IPS DF 4.7 (cell line): ENCODE results near the gene PAQR6.

ENCODE experiments used
- DNase-seq: peaks from one replicate; pipeline ENCODE4 v3.0.0-alpha.2; 2013; ENCODE audit warnings: low spot score; ENCODE audit errors: extremely low read depth

The PAQR6 gene

GRCh38 chr1:156195853-156196252 is 52.0 kb downstream of the PAQR6 start:
- no peak for DNase-seq

- no peak for DNase-seq
Measured at GRCh38 chr1:156194300-156194652, 53.6 kb downstream of the PAQR6 start.

GRCh38 chr1:156193488-156194299 is 54.2 kb downstream of the PAQR6 start, which contains the start of gene SLC25A44:
Gene SLC25A44 (plus strand): TSS chr1:156194104. CDS start chr1:156199848, 5,744 bp downstream.
- DNase-seq, result peak; percentile 99
